Karpas-422 (cell line): ENCODE data around the gene MYO10. TPM values are rescaled to one million over a fixed set of nuclear protein-coding genes. Genes with fewer than 3 reads are reported as not detected.

Experiments
- DNase-seq: peaks from one replicate; pipeline ENCODE4 v3.0.0-alpha.2; 2015
- H2AFZ ChIP-seq: fragments of 200-600 bp; sonication (generic); 2 replicates; pipeline ENCODE4 v1.6.1; 2014; ENCODE audit warnings: antibody characterized with exemption, low read length, mixed read lengths
- H3K27ac ChIP-seq: fragments of 200-600 bp; sonication (generic); 2 replicates; pipeline ENCODE4 v1.5.1; 2014; ENCODE audit warnings: mild to moderate bottlenecking, low read length, moderate library complexity
- H3K27me3 ChIP-seq: fragments of 200-600 bp; sonication (generic); 2 replicates; pipeline ENCODE4 v1.6.1; 2014; ENCODE audit warnings: low read length, mixed read lengths
- H3K36me3 ChIP-seq: fragments of 200-600 bp; sonication (generic); 2 replicates; pipeline ENCODE4 v1.6.1; 2014; ENCODE audit warnings: low read length, mixed read lengths; ENCODE audit not compliant: insufficient read depth
- H3K4me1 ChIP-seq: fragments of 200-600 bp; sonication (generic); 2 replicates; pipeline ENCODE4 v1.6.1; 2014; ENCODE audit warnings: mild to moderate bottlenecking, low read length, mixed read lengths
- H3K4me2 ChIP-seq: fragments of 200-600 bp; sonication (generic); 2 replicates; pipeline ENCODE4 v1.6.1; 2014; ENCODE audit warnings: low read length, low read depth, mild to moderate bottlenecking; ENCODE audit not compliant: poor library complexity, severe bottlenecking
- H3K4me3 ChIP-seq: fragments of 200-600 bp; sonication (generic); 2 replicates; pipeline ENCODE4 v1.5.1; 2014; ENCODE audit warnings: mild to moderate bottlenecking, antibody characterized with exemption, low read length, mixed read lengths
- H3K79me2 ChIP-seq: fragments of 200-600 bp; sonication (generic); 2 replicates; pipeline ENCODE4 v1.6.1; 2014; ENCODE audit warnings: mild to moderate bottlenecking, low read length, mixed read lengths
- H3K9ac ChIP-seq: fragments of 200-600 bp; sonication (generic); 2 replicates; pipeline ENCODE4 v1.6.0; 2014; ENCODE audit warnings: low read length
- H3K9me2 ChIP-seq: fragments of 200-600 bp; sonication (generic), shearing (Covaris generic); replicated peaks from 2 replicates; pipeline ENCODE4 v1.6.0; 2014; ENCODE audit warnings: mild to moderate bottlenecking, low read length, moderate library complexity; ENCODE audit not compliant: insufficient read depth
- H3K9me3 ChIP-seq: fragments of 300-700, 200-600 bp; sonication (generic); 2 replicates; pipeline ENCODE4 v1.6.1; 2014; ENCODE audit warnings: low read length, mixed read lengths
- H4K20me1 ChIP-seq: fragments of 200-600 bp; sonication (generic); 2 replicates; pipeline ENCODE4 v1.6.1; 2014; ENCODE audit warnings: mild to moderate bottlenecking, antibody characterized with exemption, low read length, low read depth; ENCODE audit not compliant: insufficient read depth
- total RNA-seq: library from RNA; depleted of rRNA; stranded (reverse); fragments of >200 nt; shearing (Covaris generic); gene quantifications from 2 replicates; pipeline ENCODE4 v1.2.3, GENCODE V29; 2014; ENCODE audit warnings: low replicate concordance

The MYO10 gene
- total RNA-seq, 1 experiment from 2014 or later = not detected

- Histone ChIP-seq H2AFZ (no peak overlapping the region), H3K9me2 (no peaks in the 10 kb centered on the region), H3K79me2 (no peaks in the 10 kb centered on the region), H3K36me3 (no peaks in the 10 kb centered on the region), H4K20me1 (no peaks in the 10 kb centered on the region), H3K27ac (no peak overlapping the region), H3K9me3 (no peaks in the 10 kb centered on the region), H3K4me1 (no peaks in the 10 kb centered on the region), H3K4me3 (no peak overlapping the region), H3K9ac (no peak overlapping the region), H3K27me3 (no peaks in the 10 kb centered on the region), H3K4me2 (no peak overlapping the region)
- no peak for DNase-seq
These were observed 80.2 kb downstream of the MYO10 start for GRCh38 chr5:16855898-16856297.

GRCh38 chr5:16855485-16855884, 80.6 kb downstream of the MYO10 start:
- Histone ChIP-seq H2AFZ (no peak overlapping the region), H3K9me3 (no peaks in the 10 kb centered on the region), H3K27ac (no peak overlapping the region), H3K4me1 (no peaks in the 10 kb centered on the region), H3K4me2 (no peak overlapping the region), H3K4me3 (no peak overlapping the region), H3K9me2 (no peaks in the 10 kb centered on the region), H3K27me3 (no peaks in the 10 kb centered on the region), H3K79me2 (no peaks in the 10 kb centered on the region), H3K36me3 (no peaks in the 10 kb centered on the region), H3K9ac (no peak overlapping the region), H4K20me1 (no peaks in the 10 kb centered on the region)
- no peak for DNase-seq

GRCh38 chr5:16854351-16854750, 81.7 kb downstream of the MYO10 start:
- Histone ChIP-seq H4K20me1 (no peaks in the 10 kb centered on the region), H3K27ac (no peak overlapping the region), H3K79me2 (no peaks in the 10 kb centered on the region), H3K36me3 (no peaks in the 10 kb centered on the region), H3K27me3 (no peaks in the 10 kb centered on the region), H2AFZ (no peak overlapping the region), H3K9ac (no peak overlapping the region), H3K4me3 (no peak overlapping the region), H3K4me1 (no peaks in the 10 kb centered on the region), H3K9me2 (no peaks in the 10 kb centered on the region), H3K4me2 (no peak overlapping the region), H3K9me3 (no peaks in the 10 kb centered on the region)
- no peak for DNase-seq

GRCh38 chr5:16853518-16853917, 82.6 kb downstream of the MYO10 start:
- no peaks in the 10 kb centered on the region for H3K4me1 ChIP-seq
- no peaks in the 10 kb centered on the region for H4K20me1 ChIP-seq
- H3K4me3 ChIP-seq = no peak overlapping the region
- H3K9ac ChIP-seq = no peak overlapping the region
- H3K79me2 ChIP-seq = no peaks in the 10 kb centered on the region
- H3K27ac ChIP-seq = no peak overlapping the region
- no peaks in the 10 kb centered on the region for H3K36me3 ChIP-seq
- no peak for DNase-seq
- H3K4me2 ChIP-seq = no peak overlapping the region
- no peaks in the 10 kb centered on the region for H3K9me2 ChIP-seq
- H3K9me3 ChIP-seq = no peaks in the 10 kb centered on the region
- H3K27me3 ChIP-seq = no peaks in the 10 kb centered on the region
- H2AFZ ChIP-seq = no peak overlapping the region

- H4K20me1 ChIP-seq = no peaks in the 10 kb centered on the region
- DNase-seq = no peak
- H3K27me3 ChIP-seq = no peaks in the 10 kb centered on the region
- H3K36me3 ChIP-seq = no peaks in the 10 kb centered on the region
- no peak overlapping the region for H2AFZ ChIP-seq
- no peak overlapping the region for H3K9ac ChIP-seq
- no peaks in the 10 kb centered on the region for H3K79me2 ChIP-seq
- H3K4me2 ChIP-seq = no peak overlapping the region
- no peaks in the 10 kb centered on the region for H3K9me3 ChIP-seq
- no peaks in the 10 kb centered on the region for H3K4me1 ChIP-seq
- H3K4me3 ChIP-seq = no peak overlapping the region
- H3K27ac ChIP-seq = no peak overlapping the region
- no peaks in the 10 kb centered on the region for H3K9me2 ChIP-seq
These were observed 83.7 kb downstream of the MYO10 start for GRCh38 chr5:16852251-16853005.

- H3K4me3 ChIP-seq = no peak overlapping the region
- H4K20me1 ChIP-seq = no peaks in the 10 kb centered on the region
- H3K27me3 ChIP-seq = no peaks in the 10 kb centered on the region
- H3K9me2 ChIP-seq = no peaks in the 10 kb centered on the region
- no peak for DNase-seq
- H3K9me3 ChIP-seq = no peaks in the 10 kb centered on the region
- H3K27ac ChIP-seq = no peak overlapping the region
- no peaks in the 10 kb centered on the region for H3K79me2 ChIP-seq
- no peak overlapping the region for H3K4me2 ChIP-seq
- no peaks in the 10 kb centered on the region for H3K36me3 ChIP-seq
- H3K4me1 ChIP-seq = no peaks in the 10 kb centered on the region
- H3K9ac ChIP-seq = no peak overlapping the region
- no peak overlapping the region for H2AFZ ChIP-seq
These were observed 86.3 kb downstream of the MYO10 start for GRCh38 chr5:16849775-16850174.

GRCh38 chr5:16849181-16849580, 86.9 kb downstream of the MYO10 start:
- Histone ChIP-seq H3K36me3 (no peaks in the 10 kb centered on the region), H3K4me1 (no peaks in the 10 kb centered on the region), H3K4me2 (no peak overlapping the region), H3K4me3 (no peak overlapping the region), H3K9ac (no peak overlapping the region), H4K20me1 (no peaks in the 10 kb centered on the region), H3K9me3 (no peaks in the 10 kb centered on the region), H3K27me3 (no peaks in the 10 kb centered on the region), H3K79me2 (no peaks in the 10 kb centered on the region), H3K27ac (no peak overlapping the region), H2AFZ (no peak overlapping the region), H3K9me2 (no peaks in the 10 kb centered on the region)
- no peak for DNase-seq

- H3K27me3 ChIP-seq = no peaks in the 10 kb centered on the region
- H3K9me3 ChIP-seq = no peaks in the 10 kb centered on the region
- no peaks in the 10 kb centered on the region for H4K20me1 ChIP-seq
- no peaks in the 10 kb centered on the region for H3K79me2 ChIP-seq
- H3K27ac ChIP-seq = no peak overlapping the region
- H3K4me2 ChIP-seq = no peak overlapping the region
- no peak for DNase-seq
- no peaks in the 10 kb centered on the region for H3K9me2 ChIP-seq
- H3K4me3 ChIP-seq = no peak overlapping the region
- H3K36me3 ChIP-seq = no peaks in the 10 kb centered on the region
- no peaks in the 10 kb centered on the region for H3K4me1 ChIP-seq
- no peak overlapping the region for H2AFZ ChIP-seq
- no peak overlapping the region for H3K9ac ChIP-seq
These were observed 91.1 kb downstream of the MYO10 start for GRCh38 chr5:16844952-16845351.
